ENCODE data around the gene MOB3A.

GRCh38 chr19:2041433-2041682 lies 54.8 kb downstream of the MOB3A start:
- TF ChIP-seq ARNTL (CRISPR knock-in tag; IDR thresholded peaks at IDR 0.05; ENCODE audit: borderline replicate concordance, low read depth) (no peak), ZNF565 (CRISPR knock-in tag; conservative IDR thresholded peaks at IDR 0.05; ENCODE audit: low read depth) (no peak), ZFP30 (CRISPR knock-in tag; IDR thresholded peaks at IDR 0.05) (no peak), PATZ1 (CRISPR knock-in tag; IDR thresholded peaks at IDR 0.05; ENCODE audit: borderline replicate concordance) (no peak)

All from SK-N-SH treated with all-trans-retinoic acid at 6 μM for 48 hours (cell line).